NCI-H510A (cell line): Measurements from ENCODE around the gene ARMC6.

ENCODE experiments used
- DNase-seq: peaks from one replicate; lab custom pipeline; 2025; lab: John Stamatoyannopoulos, UW

The ARMC6 gene

GRCh38 chr19:19054315-19054938 lies 21.0 kb downstream of the ARMC6 start:
- no peak for DNase-seq

GRCh38 chr19:19054939-19055440 lies 21.6 kb downstream of the ARMC6 start:
- no peak for DNase-seq

- DNase-seq = no peak
Observed at GRCh38 chr19:19055701-19056100, 22.3 kb downstream of the ARMC6 start.

- no peak for DNase-seq
Observed at GRCh38 chr19:19056636-19057275, 23.4 kb downstream of the ARMC6 start.

- no peak for DNase-seq
Observed at GRCh38 chr19:19057317-19057716, 23.9 kb downstream of the ARMC6 start.

GRCh38 chr19:19057720-19058119 lies 24.3 kb downstream of the ARMC6 start:
- no peak for DNase-seq

GRCh38 chr19:19059018-19059836 lies 25.8 kb downstream of the ARMC6 start:
- no peak for DNase-seq

- peak; percentile 76 for DNase-seq
Observed at GRCh38 chr19:19059837-19060611, 26.6 kb downstream of the ARMC6 start.

- DNase-seq = peak; percentile 75
Observed at GRCh38 chr19:19061506-19061905, 28.1 kb downstream of the ARMC6 start.

GRCh38 chr19:19062454-19063182 lies 29.2 kb downstream of the ARMC6 start:
- peak; percentile 89 for DNase-seq

GRCh38 chr19:19063183-19064097 lies 30.0 kb downstream of the ARMC6 start, which contains the start of gene SLC25A42:
TSS of gene SLC25A42 (plus strand) at chr19:19063994. CDS start at chr19:19096125, 32,131 bp downstream.
- peak; percentile 98 for DNase-seq

- no peak for DNase-seq
Observed at GRCh38 chr19:19064098-19064722, 30.8 kb downstream of the ARMC6 start.

- DNase-seq = no peak
Observed at GRCh38 chr19:19064811-19065745, 31.7 kb downstream of the ARMC6 start.

GRCh38 chr19:19067276-19068072 lies 34.1 kb downstream of the ARMC6 start:
- no peak for DNase-seq

- no peak for DNase-seq
Observed at GRCh38 chr19:19068659-19069654, 35.6 kb downstream of the ARMC6 start.

- no peak for DNase-seq
Observed at GRCh38 chr19:19071897-19072296, 38.5 kb downstream of the ARMC6 start.
